HG03097 (cell line): ENCODE data around the gene MEOX1.

Experiments used
- ATAC-seq: cut with Tn5 transposase; IDR thresholded peaks from one replicate; pipeline ENCODE4 v1.9.1; 2021; ENCODE audit not compliant: unreplicated experiment, low FRiP score

The MEOX1 gene

DNA sequence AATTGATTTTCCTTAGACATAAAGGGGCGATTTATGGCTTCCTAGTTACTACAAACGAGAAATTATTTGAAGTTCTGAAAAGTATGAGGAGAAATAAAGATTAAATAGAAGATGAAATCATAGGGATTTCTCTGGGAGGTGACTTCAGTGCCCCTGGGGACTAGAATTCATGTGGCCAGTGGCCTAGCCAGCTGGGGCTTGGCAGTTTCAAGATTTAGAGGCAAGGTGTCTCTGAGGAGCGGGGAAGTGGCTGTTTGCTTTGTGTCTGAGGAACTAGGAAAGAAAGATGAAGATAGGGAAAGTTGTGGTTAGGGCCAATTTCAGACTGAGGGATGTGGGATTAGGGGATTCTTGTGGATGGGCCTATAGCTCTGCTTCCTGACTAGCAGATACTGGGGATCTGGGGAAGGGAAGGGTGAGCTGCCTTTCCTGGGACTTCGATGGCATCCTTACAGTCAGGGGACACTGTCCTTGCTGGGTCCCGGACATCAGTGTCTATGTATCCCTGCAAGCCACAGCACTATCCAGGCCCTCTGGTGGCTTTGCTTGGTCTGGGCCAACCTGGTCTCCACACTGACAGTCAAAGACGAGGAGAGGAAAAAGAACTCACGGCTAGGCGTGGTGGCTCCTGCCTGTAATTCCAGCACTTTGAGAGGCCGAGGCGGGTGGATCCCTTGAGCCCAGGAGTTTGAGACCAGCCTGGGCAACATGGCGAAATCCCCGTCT, 22.4 kb upstream of the MEOX1 start:
- ATAC-seq = no peak

DNA sequence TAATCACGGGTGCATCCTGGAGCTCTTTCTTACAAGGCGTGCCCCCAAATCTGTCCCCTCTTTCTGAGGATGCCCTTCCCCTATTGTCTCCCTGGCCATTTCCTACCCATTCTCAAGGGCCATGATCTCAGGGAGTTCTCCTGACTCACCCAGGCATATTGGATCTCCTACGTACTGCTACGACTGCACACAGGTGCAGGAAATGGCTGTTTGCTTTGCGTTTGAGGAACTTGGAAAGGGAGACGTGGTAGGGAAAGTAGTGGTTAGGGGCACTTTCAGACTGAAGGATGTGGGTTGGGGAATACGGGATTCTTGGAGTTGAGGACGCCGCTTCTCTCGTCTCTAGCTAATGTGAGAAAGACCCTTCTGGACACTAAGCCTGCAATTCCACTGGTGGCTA, 18.7 kb upstream of the MEOX1 start:
- no peak for ATAC-seq

GRCh38 chr17:43679911-43680310, 18.2 kb upstream of the MEOX1 start:
- ATAC-seq = no peak

- ATAC-seq = no peak
Measured at GRCh38 chr17:43679401-43679800, 17.7 kb upstream of the MEOX1 start.

DNA sequence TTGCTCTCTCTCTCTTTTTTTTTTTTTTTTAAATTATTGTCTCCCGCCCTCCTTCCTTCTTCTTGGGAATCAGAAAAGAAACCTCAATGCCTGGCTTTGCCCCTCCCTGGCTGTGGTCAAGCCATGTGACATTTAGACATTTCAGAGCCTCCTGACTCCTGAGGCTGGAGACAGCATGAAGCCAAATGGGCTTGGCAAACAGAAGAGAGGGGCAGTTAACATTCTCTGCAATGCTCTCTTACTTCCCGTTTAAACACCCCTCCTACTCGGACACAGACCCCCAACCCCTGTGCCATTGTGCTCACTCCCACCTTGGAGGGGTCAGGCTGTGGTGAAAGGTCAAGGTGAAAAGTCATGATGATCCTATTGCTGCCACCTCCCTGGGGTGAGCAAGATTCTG, 14.7 kb upstream of the MEOX1 start:
- ATAC-seq = no peak

DNA sequence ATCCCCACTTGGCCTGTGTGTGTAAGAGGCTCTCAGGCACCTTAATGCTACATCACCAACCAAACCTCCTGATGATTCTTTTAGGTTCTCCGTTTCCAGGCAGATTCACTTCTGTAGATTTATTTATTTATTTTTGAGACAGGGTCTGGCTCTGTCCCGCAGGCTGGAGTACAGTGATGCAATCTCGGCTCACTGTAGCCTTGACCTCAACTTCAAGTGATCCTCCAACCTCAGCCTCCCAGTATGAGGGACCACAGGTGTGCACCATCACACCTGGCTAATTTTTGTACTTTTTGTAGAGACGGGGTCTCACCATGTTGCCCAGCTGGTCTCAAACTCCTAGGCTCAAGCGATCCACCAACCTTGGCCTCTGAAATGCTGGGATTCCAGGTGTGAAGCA, 12.7 kb upstream of the MEOX1 start:
- ATAC-seq = no peak

DNA sequence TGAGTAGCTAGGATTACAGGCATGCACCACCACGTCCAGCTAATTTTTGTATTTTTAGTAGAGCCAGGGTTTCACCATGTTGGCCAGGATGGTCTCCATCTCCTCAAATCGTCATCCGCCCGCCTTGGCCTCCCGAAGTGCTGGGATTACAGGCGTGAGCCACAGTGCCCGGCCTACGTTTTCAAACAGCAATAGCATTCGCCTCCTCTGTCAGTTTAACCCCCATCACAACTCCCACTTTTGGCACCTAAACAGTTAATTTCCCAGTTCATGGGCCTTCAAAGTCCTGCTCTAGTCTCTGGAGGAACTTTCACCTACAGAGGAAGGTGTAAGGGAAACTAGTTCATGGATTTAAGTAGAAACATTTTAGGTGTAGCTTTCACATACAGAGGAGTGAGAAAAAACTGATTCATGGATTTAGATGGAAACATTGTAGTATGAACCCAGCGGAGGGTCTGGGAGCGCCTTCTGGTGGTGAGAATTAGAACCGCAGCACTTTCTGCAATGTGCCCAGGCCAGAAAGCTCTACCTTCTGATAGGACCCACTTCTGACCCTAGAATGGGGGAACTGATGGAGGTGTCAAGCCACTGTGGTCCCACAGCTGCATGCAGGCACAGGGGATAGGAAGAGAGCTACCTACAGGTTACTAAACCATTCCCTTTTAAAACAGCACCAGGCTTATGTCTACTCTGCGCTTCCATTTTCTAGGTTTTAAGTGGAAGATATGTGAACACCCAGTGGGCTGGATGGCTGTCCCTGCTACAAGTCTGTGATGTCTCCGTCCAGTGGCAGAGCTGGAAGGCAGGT, 12.0 kb upstream of the MEOX1 start:
- ATAC-seq = no peak

DNA sequence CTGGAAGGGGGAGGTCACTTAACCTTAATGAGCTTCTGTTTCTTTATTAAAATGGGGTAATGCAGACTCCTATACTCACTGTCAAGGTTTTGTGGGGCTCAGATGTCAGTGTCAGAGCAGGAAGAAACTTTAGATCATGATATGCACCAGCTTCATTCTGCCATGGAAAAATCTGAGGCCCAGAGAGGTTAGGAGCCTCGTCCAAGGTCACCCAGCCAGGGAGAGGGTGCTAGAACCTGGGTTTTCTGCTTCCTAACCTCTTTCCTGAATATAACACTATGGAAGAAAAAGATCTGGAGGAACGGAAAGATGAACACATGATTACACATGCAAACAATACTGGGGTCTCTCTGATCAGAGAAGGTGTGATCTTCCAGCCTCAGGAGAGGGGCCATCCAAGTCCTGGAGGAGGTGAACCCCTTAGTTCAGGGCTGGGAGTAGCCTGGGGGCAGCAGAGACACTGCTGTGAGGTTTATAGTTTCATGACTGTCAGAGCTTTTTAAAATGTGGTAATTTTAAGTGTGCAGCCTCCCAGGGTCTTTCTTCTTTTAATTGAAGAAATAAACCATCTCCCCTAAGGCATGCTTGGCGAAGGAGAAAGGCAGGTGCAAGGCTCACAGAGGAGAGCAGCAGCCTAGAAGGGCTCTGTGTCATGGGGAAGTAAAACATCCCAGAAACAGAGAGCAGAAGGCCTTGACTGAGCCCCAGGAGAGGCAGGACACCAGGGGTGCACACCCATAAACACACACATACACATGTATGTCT, 10.2 kb upstream of the MEOX1 start:
- ATAC-seq = no peak

GRCh38 chr17:43671031-43671692, 9.4 kb upstream of the MEOX1 start:
- ATAC-seq = no peak

DNA sequence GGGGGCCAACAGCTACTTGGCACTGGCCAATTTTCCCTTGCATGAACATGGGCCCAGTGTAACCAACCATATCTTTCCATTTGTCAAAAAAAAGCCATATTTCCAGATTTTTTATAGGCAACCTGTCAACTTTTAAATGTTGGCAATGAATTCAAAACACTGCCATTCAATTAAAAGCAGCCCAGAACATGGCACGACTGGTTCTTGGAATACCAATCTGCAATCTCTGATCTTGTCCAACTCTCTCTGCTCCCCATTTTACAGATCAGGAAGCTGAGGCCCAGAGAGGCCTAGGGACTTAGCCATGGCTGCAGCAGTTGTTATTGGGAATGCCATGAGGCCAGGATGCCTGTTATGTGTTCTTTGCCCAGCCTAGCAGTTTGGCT, 8.9 kb upstream of the MEOX1 start:
- ATAC-seq = no peak

DNA sequence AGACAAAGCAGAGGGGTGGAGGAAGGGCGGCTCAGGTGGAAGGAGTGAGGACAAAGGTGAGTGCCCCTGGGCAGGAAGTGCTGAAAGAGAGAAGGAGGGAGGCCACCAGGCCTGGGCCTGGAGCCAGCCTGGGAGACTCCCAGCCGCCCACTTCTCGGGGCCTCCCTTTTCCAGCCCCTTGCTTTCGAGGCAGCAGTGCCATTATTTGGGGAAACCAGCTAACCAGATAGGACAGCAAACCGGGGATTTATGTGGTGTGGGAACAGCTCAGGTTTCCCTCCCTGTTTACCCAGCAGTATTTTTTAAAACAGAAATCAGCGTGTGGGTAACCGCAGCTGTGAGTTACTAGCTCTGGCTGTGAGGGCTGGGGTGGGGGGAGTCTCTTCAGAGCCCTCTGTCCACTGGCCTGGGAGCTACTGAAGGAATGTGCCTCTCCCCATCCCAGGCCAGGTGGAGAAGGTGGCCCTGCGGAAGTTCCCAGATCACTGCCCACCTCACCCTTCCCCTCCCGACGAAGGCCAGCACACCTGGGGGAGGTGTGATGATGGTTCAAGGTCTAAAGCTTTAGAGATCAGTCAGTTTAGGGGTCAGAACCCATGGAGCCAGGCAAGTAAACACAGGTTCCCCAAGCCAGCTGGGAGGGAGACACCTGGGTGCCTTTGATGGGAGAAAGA, 8.4 kb upstream of the MEOX1 start:
- ATAC-seq = no peak

DNA sequence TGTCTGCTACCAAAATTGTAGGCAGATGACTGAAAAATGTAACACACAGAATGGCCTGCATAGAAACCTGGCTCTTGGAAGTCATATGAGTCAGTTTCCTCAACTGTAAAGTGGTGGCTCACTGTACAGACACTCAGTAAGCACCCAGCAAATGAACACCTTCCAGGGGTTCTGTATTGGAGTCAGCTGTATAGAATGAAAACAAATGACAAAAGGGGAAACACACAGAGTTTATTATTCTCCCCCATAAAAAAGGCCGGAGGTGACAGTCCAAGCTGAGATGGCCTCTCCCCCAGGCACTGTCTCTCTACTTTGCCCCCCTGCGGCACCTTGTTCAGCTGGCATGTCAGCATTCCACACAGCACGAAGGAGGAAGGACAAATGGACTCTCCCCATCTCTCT, 6.2 kb upstream of the MEOX1 start:
- no peak for ATAC-seq

- no peak for ATAC-seq
Measured at GRCh38 chr17:43667506-43667905, 5.8 kb upstream of the MEOX1 start.

DNA sequence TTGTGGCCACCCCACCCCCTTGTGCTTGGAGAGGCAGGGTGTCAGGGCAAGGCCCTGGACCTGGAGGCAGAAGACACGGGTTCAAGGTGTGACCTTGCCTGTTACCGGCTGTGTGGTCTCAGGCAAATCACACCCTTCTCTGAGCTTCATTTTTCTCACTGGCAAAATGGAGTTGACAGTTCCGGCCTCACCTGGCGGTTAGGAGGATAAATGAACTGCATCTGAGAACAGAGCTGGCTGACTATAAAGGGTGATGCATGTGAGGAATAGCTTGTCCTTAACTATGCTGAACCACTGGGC, 4.2 kb upstream of the MEOX1 start:
- ATAC-seq = no peak

- ATAC-seq = no peak
Measured at GRCh38 chr17:43665084-43665936, 3.6 kb upstream of the MEOX1 start.

DNA sequence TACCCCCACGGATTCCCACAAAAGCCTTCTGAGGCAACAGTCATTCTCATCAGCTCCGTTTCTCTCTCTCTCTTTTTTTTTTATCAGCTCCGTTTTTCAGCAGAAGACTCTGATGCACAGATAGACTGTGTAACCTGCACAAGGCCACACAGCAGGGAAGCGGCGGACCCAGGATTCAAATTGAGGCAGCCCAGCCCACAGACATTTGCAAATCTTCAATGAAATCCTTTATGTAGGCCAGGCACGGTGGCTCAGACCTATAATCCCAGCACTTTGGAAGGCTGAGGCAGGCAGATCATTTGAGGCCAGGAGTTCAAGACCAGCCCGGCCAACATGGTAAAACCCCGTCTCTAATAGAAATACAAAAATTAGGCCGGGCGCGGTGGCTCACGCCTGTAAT, 2.4 kb upstream of the MEOX1 start:
- no peak for ATAC-seq

DNA sequence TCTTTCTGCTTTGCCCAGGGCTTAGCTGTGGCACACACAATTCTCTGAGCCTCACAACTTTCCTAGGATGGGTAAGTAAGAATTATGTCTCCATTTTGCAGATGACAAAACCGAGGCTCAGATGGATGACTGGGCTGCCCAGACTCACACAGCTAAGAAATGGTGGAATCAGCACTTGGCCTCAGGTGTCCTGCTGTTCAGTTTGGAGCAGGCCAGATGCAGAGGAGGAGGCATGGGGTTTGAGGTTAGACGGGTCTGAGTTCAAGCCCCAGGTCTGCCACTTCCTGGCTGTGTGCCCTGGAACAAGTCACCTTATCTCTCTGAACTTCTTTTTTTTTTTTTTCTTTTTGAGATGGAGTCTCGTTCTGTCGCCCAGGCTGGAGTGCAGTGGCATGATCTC, 1.7 kb upstream of the MEOX1 start:
- ATAC-seq = no peak

GRCh38 chr17:43662413-43663141, 855 bp upstream of the MEOX1 start:
- no peak for ATAC-seq
